DMS79 (cell line): Measurements from ENCODE around the gene UBE2E3.
"Not testable (repeated sequence)": the region's sequence is repeated elsewhere in the genome, so short reads cannot be mapped to it uniquely, and the experiment has no call there.

Source experiments
- DNase-seq: peaks from one replicate; lab custom pipeline; 2025; lab: John Stamatoyannopoulos, UW

UBE2E3 gene

DNA sequence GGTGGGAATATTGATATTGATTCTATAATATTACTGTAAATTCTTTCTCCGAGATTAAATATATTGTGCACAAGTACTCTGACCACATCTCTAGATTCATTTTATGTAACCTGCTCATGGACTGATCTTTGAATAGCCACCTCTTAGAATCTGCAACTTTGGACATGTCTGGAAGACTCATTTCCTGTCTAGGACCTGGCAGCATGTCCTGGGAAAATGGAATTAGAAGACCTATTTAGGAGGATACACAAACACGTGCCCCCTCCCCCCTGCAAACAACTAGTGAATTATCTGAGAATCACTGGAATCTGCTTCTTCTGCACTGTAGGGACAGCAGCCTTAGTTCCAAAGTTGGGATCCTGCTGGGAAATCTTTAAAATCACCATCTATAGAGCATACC lies 94.1 kb downstream of the UBE2E3 start:
- no peak for DNase-seq

DNA sequence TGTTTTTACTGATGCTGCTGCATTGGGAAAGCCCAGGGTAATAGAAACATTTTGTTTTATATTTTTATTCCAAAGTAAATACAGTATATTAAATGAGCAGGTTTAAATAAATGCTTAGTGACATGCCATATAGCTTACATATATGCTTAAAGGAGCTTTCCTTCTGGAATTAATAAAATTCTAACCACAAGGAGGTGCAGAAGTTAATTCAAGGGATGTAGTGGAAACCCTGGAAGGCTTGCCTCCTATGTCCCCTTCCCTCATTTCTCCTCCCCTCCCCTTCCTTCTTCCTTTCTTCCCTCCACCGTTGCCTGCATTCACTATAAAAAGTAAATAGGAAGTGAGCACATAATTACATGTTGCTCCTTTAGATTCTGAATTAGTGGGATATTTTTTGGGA lies 96.3 kb downstream of the UBE2E3 start:
- DNase-seq, result no peak

DNA sequence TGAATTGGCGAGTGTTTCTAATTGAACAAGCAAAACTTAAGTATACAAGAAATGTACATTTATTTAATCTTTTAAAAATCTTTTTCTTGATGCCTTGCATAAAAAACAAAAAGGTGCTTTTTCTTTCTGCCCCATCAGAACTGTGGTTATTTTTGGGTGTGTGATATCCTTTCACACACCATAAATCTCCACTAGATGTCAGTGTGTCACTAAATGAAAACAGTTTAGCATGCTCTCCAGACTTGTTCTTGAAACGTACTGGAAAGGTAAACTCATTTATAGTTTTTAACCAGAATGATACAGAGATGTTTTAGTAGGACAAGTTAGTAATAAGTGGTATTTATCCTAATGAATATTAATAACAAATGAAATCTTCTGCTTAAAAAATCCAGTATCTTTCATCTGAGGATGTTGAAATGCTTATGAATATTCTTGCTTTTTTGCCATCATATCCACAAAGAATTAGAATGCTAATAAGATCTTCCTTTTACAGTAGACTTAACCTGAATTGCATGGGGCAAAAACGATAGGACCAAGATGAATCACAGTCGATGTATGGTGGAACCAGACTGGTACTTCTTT lies 96.8 kb downstream of the UBE2E3 start:
- DNase-seq, result peak; percentile 10

DNA sequence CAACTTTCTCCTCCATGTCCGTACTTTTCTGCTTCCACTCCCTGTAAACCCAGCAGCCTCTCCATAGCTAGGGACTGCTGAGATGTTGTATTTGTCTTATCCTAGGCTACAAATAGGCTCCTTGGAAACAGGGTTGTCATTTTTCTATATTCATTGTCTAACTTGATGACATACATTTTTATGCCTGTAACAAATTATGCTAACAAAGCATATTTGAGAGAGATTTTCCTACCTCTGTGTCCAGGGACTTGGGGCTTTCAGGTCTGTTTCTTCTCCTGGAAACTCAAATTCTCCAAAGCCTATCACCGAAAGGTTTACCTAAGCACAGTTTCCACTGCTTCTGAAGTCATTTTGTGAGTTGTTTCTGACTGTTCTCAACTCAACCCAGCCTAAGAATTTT lies 102.7 kb downstream of the UBE2E3 start:
- DNase-seq, result no peak

DNA sequence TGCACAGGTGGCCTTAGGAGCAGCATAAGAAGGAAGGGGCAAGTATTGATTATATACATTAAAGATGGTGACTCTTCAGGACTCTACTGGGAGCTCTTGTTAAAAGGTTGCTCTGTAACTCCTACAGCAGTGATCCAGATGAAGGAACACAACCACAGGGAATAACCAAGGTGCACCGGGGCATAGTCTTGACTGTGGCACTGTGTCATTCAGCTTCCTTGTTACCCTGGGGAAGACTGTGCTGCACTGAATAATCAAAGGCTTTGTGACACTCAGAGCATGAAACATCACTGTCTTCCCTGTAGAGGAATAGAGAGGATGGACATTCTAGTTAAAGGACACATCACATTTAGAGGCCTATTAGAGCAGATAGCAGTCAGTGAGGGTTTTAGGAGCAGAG lies 105.3 kb downstream of the UBE2E3 start:
- DNase-seq, result no peak

DNA sequence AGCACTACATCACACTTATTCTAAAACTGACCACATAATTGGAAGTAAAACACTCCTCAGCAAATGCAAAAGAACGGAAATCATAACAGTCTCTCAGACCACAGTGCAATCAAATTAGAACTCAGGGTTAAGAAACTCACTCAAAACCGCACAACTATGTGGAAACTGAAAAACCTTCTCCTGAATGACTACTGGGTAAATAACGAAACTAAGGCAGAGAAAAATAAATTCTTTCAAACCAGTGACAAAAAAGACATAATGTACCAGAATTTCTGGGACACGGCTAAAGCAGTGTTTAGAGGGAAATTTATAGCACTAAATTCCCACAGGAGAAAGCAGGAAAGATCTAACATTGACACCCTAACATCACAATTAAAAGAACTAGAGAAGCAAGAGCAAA lies 111.5 kb downstream of the UBE2E3 start:
- not testable (repeated sequence) for DNase-seq

DNA sequence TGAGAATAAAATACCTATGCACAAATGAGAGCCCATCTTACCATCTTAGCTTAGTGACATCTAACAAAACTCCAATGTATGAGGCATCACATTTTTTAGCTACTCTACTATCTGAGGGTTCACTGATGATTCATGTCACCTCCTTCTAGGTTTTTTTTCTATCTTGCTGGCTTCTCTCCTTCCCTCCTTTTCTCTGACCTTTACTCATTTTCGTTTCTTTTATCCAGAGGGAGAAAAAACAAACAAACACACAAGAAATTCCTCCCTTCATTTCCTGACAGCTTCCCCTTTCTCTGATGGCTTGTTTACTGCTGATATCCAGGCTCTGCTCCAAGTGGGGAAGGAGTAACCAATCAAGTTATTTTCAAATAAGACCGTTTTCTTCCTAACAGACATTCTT lies 115.1 kb downstream of the UBE2E3 start:
- DNase-seq, result no peak

DNA sequence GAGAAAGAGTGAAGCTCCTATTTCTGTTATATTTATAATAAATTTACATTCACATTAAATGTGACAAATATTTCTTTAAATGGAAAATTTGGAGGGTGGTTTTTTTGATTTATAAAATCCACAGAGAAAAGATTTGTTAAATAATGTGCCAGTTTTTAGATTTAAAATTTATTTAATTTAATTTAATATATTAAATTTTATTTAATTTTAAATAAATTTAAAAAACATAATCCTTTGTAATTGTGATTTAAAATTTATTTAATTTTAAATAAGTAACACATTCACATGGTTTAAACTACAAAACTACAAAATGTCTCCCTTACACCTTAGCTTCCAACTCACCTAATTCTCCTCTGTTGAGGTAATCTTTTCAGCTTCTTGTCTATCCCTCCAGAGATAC lies 123.3 kb downstream of the UBE2E3 start:
- DNase-seq, result no peak

DNA sequence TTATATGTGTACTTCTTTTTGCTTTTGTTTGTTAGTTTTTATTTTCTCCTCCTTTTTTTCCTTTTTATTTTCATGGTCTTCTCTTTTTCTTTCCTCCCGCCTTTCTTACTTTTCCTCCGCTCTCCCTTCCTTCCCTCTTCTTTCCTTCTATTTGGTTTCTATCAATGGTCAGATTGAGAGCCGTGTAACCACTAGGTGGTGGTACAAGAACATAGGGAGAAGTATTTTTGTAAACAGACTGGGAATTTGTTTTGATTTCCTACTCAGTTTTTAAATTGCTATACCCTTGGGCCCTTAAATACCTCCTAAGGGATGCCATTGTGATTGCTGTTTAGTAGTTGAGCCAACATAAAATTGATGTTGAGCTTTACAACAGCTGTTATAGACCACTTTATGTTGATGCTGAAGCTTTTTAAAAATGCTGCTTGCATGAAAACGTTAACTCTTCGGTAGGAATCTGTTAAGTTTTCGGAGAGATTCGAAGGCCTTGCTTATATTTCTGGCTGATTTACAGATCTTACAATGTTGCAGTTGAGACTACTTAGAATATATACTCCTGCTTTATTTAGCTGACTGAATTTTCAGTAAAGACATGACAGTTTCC lies 124.2 kb downstream of the UBE2E3 start:
- peak; percentile 62 for DNase-seq

DNA sequence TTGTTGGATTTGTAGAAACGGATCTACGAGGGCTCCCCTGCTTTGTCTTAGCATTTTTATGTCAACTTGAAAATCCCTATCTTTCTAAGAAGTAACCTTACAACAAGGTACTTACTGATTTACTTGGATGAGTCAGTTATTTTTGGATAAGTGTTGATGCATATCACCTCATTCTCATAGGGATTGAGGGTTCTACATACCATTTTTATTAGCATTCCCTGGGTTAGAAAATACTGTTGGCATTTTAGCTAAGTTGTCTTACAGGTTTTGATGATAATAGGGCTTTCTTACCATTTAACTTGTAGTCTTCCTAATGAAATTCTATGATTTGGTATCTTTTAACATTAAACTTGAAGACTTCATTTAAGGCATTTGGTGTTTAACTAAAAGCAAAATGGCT lies 125.2 kb downstream of the UBE2E3 start:
- no peak for DNase-seq

DNA sequence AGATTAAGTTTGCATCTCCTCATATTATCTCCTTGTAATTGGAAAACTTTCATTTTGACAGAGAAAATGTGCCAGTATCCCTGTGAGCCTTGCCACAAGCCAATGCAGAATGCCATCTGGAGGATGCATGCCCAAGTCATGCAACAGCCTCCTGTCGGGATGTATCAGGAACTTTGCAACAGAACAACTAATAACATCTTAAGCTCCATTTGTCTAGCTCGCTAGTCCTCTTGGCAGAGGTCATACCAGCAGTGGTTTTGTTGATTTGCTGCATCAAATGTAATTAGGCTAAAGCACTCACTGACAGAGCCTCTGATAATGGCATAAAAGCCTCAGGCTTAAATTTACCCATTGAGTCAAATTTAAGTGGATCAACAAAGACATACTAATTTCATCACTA lies 125.8 kb downstream of the UBE2E3 start:
- DNase-seq, result peak; percentile 8

DNA sequence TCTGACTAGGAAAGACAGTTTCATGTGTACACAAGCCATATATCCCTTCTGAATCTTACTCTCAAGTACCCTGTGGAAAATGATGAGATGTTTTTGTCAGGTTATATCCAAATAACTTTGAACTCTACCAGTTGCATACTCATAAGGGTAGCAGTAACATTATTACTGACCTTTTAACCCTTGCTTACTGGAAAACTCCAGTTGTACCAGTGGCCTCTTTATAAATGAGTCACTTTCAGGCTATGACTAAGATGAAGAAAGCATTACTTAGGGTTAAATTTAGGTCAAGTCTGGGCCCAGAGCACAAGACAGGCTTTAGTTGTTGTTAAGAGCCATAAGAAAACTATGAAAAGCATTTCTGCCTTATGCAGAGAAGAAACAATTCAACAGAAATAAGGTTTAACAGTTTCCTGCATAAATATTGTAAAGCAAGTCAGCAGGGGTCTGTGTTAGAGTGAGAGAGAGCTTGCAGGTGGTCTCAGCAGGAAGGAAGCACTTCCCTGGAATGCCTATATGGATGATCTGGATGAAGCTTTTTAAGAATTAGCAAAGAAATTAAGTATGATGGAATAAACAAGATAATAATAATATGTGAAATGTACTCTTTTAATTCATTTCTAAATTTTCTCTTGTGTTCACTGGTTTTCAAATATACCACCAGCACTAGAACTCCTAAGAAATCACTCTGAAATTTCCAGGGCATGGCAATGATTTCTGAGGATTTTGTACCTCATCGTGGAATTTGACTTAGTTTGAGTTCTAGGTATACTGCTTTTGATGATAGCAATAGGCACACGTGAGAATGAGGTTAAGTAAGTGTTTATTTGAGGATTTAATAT lies 126.6 kb downstream of the UBE2E3 start:
- DNase-seq, result no peak

DNA sequence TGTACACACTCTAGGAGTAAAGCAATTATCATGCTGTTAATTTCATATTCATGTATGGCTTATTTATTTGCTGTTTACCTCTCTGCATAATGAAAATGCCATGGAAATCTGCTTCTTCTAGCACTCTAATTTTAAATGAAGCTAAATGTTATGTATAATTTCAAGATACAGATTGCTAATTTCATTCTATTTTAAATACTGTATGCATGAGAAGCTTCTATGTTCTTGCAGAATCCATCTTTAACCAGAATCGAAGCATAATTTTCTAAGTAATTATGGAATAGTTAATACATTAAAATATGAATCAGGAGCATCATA lies 127.2 kb downstream of the UBE2E3 start:
- no peak for DNase-seq

DNA sequence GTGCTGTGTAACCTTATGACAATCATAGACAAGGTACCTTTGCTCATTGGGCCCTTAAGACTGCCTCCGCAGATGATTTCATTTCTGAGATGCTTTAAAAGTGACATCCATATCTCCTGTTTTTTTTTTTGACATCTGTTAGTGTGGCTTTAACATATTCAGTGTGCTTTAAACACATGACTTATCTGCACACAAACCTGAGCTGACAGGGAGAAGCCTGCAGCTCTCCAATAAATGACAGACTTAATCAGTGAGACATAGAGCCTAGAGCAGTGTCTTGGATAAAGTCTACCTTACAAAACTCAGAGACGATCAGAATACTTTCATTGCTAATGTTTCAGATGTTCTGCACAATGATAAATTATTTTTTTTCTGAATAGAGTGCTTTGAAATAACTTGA lies 130.7 kb downstream of the UBE2E3 start:
- no peak for DNase-seq

DNA sequence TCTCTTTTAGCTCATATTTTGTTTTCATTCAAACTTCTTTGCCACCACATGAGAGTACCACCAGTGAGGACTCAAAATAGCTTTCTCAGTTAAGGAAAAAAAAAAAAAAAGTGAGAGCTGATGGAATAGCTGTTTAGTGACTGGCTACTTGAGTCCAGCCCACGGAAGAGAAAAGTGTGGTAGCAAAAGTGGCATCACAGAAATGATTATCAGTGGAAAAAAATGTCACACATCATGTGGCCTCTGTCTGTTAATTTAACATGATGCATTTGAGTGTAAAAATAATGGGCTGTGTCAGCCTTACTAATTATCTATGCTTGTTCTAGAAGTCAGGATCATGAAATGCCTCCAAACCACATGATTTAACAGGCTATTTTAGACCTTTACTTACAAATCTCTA lies 132.5 kb downstream of the UBE2E3 start:
- DNase-seq, result no peak
